Right kidney (tissue), 1 donor: ENCODE results near the gene SOCS1.
"Not testable (repeated sequence)": the region's sequence is repeated elsewhere in the genome, so short reads cannot be mapped to it uniquely, and the experiment has no call there.

Experiments
- DNase-seq: peaks from one replicate; pipeline ENCODE4 v3.0.0-alpha.2; 2016

Gene SOCS1

GRCh38 chr16:11289696-11290095 is 33.7 kb upstream of the SOCS1 start:
- DNase-seq = not testable (repeated sequence)

GRCh38 chr16:11289202-11289601 is 33.2 kb upstream of the SOCS1 start:
- no peak for DNase-seq

- DNase-seq = no peak
Observed at GRCh38 chr16:11285842-11286241, 29.8 kb upstream of the SOCS1 start.

- DNase-seq = no peak
Observed at GRCh38 chr16:11283820-11284248, 27.8 kb upstream of the SOCS1 start.

- DNase-seq = no peak
Observed at GRCh38 chr16:11280616-11281522, 24.9 kb upstream of the SOCS1 start, which contains the start of gene PRM1. TSS of gene PRM1 (minus strand) at chr16:11281330. CDS start at chr16:11281238, 92 bp downstream.

- DNase-seq = no peak
Observed at GRCh38 chr16:11278681-11279628, 23.0 kb upstream of the SOCS1 start.

GRCh38 chr16:11277607-11278337 is 21.8 kb upstream of the SOCS1 start:
- no peak for DNase-seq

- no peak for DNase-seq
Observed at GRCh38 chr16:11276896-11277593, 21.0 kb upstream of the SOCS1 start.

- no peak for DNase-seq
Observed at GRCh38 chr16:11276143-11276895, 20.3 kb upstream of the SOCS1 start, which contains the start of gene PRM2. TSS of gene PRM2 (minus strand) at chr16:11276480. CDS start at chr16:11276370, 110 bp downstream.

GRCh38 chr16:11274964-11275363 is 19.0 kb upstream of the SOCS1 start:
- DNase-seq = no peak

GRCh38 chr16:11273721-11274324 is 17.8 kb upstream of the SOCS1 start:
- peak; percentile 68 for DNase-seq

GRCh38 chr16:11272921-11273720 is 17.1 kb upstream of the SOCS1 start, which contains the start of gene PRM3:
TSS of gene PRM3 (minus strand) at chr16:11273629. CDS start at chr16:11273595, 34 bp downstream.
- no peak for DNase-seq

- no peak for DNase-seq
Observed at GRCh38 chr16:11272484-11272883, 16.5 kb upstream of the SOCS1 start.

- no peak for DNase-seq
Observed at GRCh38 chr16:11271610-11272009, 15.6 kb upstream of the SOCS1 start.

GRCh38 chr16:11270602-11271162 is 14.7 kb upstream of the SOCS1 start:
- no peak for DNase-seq

- DNase-seq = no peak
Observed at GRCh38 chr16:11268921-11269375, 12.9 kb upstream of the SOCS1 start, which contains the start of gene TNP2. TSS of gene TNP2 (minus strand) at chr16:11269325. CDS start at chr16:11269262, 63 bp downstream.

- DNase-seq = no peak
Observed at GRCh38 chr16:11265124-11265523, 9.1 kb upstream of the SOCS1 start.

GRCh38 chr16:11264155-11264832 is 8.3 kb upstream of the SOCS1 start:
- DNase-seq = no peak
